NCI-H345 (cell line): ENCODE measurements around the gene C5.
"Not testable (repeated sequence)": the region's sequence is repeated elsewhere in the genome, so short reads cannot be mapped to it uniquely, and the experiment has no call there.

Experiments
- DNase-seq: peaks from one replicate; lab custom pipeline; 2025; lab: John Stamatoyannopoulos, UW

The C5 gene

GRCh38 chr9:121050128-121050988 is at the start of gene C5:
Gene C5 (minus strand): TSS chr9:121050275. CDS start chr9:121050246, 29 bp downstream.
- no peak for DNase-seq

- DNase-seq: no peak
These were observed 48.6 kb upstream of the C5 start for GRCh38 chr9:121098567-121099198.

GRCh38 chr9:121095057-121095456 is 45.0 kb upstream of the C5 start:
- no peak for DNase-seq

- not testable (repeated sequence) for DNase-seq
These were observed 40.7 kb upstream of the C5 start for GRCh38 chr9:121090743-121091142.

- no peak for DNase-seq
These were observed 38.5 kb upstream of the C5 start for GRCh38 chr9:121088576-121088975.

- DNase-seq: no peak
These were observed 35.6 kb upstream of the C5 start for GRCh38 chr9:121085661-121086060.

GRCh38 chr9:121082075-121082474 is 32.0 kb upstream of the C5 start:
- DNase-seq: no peak

- DNase-seq: no peak
These were observed 25.4 kb upstream of the C5 start for GRCh38 chr9:121075251-121076036.

GRCh38 chr9:121074370-121075250 is 24.5 kb upstream of the C5 start, which contains the start of gene CNTRL:
Gene CNTRL (plus strand): TSS chr9:121074955. CDS start chr9:121088327, 13,372 bp downstream.
- peak; percentile 94 for DNase-seq

- no peak for DNase-seq
These were observed 23.0 kb upstream of the C5 start for GRCh38 chr9:121073038-121073437.

- DNase-seq: no peak
These were observed 21.8 kb upstream of the C5 start for GRCh38 chr9:121071756-121072421.

- no peak for DNase-seq
These were observed 21.3 kb upstream of the C5 start for GRCh38 chr9:121071370-121071755.

GRCh38 chr9:121069396-121069795 is 19.3 kb upstream of the C5 start:
- no peak for DNase-seq

GRCh38 chr9:121067640-121068039 is 17.6 kb upstream of the C5 start:
- no peak for DNase-seq

- no peak for DNase-seq
These were observed 16.8 kb upstream of the C5 start for GRCh38 chr9:121066850-121067249.

- DNase-seq: peak; percentile 45
These were observed 10.0 kb upstream of the C5 start for GRCh38 chr9:121059998-121060636.

GRCh38 chr9:121059513-121059912 is 9.4 kb upstream of the C5 start:
- DNase-seq: no peak

GRCh38 chr9:121057821-121058220 is 7.7 kb upstream of the C5 start:
- no peak for DNase-seq

- no peak for DNase-seq
These were observed 5.6 kb upstream of the C5 start for GRCh38 chr9:121055642-121056143.

GRCh38 chr9:121053544-121053943 is 3.5 kb upstream of the C5 start:
- no peak for DNase-seq
